NCI-H524 treated with DMSO at 0.1 percent for 48 hours (cell line): ENCODE measurements around the gene CLCN7.

Source experiments
- DNase-seq: peaks from one replicate; lab custom pipeline; 2025; lab: John Stamatoyannopoulos, UW

The CLCN7 gene, protein sequence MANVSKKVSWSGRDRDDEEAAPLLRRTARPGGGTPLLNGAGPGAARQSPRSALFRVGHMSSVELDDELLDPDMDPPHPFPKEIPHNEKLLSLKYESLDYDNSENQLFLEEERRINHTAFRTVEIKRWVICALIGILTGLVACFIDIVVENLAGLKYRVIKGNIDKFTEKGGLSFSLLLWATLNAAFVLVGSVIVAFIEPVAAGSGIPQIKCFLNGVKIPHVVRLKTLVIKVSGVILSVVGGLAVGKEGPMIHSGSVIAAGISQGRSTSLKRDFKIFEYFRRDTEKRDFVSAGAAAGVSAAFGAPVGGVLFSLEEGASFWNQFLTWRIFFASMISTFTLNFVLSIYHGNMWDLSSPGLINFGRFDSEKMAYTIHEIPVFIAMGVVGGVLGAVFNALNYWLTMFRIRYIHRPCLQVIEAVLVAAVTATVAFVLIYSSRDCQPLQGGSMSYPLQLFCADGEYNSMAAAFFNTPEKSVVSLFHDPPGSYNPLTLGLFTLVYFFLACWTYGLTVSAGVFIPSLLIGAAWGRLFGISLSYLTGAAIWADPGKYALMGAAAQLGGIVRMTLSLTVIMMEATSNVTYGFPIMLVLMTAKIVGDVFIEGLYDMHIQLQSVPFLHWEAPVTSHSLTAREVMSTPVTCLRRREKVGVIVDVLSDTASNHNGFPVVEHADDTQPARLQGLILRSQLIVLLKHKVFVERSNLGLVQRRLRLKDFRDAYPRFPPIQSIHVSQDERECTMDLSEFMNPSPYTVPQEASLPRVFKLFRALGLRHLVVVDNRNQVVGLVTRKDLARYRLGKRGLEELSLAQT

DNA sequence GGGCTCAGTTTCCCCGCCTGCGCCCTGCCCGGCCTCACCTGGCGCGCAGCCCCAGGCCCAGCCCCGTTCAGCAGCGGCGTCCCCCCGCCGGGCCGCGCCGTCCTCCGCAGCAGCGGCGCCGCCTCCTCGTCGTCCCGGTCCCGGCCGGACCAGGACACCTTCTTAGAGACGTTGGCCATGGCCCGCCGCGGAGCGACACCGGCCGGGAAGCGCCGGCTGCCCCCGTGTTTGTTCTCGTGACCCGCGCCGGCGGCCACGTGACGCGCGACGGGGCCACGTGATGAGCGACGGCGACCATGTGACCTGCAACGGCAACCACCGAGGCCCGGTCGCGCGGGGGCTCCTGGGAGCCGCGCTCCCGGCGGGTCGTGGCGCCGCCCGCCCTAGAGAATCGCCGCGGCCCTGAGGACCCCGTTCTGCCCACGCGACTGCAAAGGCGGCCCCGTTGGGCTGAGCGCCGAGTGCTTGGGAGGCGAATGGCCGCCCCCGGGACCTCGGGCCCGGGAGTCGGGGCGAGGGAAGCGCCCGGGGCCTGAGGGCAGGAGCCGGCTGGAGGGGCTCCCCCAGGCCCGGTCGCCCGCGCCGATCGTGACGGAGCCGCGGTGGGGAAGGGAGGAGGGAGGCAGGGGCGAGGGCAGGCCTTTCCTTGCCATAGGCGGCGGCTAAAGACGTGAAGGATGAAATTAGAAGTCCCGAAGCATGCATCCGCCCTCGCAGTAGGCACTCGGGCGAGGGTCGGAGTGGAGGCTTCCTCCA, at the start of gene CLCN7:
TSS of gene CLCN7 (minus strand) at position 233 of the 756 bp plus-strand sequence. CDS start at position 179, 54 bp downstream.
- peak; percentile 14 for DNase-seq

DNA sequence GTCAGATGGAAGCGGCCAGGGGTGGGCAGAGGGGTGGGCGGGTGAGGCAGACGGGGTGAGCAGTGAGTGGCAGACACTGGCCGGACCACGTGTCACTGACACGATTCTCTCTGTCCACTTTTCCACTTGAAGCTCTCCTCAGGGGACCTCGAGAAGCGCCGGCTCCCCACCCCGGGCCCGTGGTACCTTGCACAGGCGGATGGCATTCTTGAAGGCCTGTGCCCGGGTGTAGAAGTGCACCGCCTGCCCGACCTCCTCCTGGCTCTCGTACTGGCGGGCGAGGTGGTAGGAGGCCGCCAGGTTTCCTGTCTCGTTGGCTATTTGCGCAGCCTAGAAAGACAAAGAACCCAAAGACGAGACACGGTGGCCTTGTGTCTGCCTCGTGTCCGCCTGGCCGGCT, 49.5 kb upstream of the CLCN7 start:
- DNase-seq, result no peak

DNA sequence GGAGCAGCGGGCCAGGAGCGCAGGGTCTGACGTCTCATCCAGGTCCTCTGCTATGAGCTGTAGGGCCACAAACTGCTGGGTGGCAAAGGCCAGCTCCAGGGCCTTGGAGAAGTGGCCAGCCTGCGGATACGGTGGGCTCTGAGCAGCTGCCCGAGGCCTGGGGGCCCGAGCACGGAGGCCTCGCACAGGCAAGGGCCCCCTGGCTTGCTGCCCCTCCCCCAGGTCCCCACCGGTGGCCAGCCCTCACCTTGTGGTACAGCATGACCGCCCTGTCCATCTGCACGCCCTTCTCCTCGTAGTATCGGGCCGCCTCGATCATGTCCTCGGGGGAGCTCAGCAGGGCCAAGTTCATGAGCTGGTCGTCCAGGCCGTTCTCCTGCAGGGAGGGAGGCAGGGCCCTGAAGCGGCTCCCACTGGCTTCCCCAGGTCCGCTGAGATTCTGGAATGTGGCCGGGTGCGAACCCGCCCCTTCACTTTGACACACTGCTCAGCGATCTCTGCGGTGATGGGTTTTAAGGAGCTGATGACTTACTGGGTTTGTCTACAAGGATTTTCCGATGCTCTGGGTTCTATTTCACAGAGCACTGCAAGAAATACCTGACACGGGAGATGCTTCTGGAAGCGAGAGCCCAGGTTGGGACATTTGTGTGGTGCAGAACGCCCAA, 48.9 kb upstream of the CLCN7 start:
- no peak for DNase-seq

DNA sequence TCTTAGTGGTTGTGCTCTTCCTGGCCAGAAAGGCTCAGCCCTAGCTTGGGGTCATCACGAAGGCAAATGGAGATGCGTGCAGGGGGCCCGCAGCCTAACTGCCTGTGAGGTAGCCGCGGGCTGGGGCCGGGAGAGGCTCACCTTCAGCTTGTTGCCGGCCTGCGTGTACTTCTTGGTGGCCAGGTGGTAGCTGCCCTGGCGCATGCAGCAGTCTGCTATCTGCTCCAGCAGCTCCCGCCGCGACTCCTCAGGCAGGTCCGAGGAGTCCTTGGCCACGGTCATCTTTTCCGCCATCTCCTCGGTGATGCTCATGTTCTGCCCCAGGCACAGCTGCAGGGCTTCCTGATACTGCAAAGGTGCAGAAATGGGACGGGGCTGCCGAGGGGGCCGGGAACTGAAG, 45.6 kb upstream of the CLCN7 start:
- DNase-seq, result no peak

DNA sequence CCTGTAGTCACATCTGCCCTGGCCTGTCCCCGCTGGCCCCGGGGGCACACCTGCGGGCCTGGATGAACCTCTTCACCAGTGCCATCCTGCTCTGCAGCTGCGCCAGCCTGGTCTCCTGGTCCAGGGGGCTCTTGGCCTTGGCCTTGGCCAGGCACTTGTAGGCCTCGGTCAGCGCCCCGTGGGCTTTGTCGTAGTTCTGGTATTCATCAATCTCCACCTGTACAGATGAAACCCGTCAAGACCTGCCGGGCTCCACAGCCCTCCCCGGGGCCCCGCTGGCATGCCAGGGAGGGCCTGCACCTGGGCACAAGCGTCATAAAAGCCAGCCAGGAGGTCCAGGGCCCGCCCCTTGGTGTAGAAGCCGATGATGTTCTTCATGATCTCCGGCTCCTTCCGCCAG, 45.0 kb upstream of the CLCN7 start:
- DNase-seq, result no peak

DNA sequence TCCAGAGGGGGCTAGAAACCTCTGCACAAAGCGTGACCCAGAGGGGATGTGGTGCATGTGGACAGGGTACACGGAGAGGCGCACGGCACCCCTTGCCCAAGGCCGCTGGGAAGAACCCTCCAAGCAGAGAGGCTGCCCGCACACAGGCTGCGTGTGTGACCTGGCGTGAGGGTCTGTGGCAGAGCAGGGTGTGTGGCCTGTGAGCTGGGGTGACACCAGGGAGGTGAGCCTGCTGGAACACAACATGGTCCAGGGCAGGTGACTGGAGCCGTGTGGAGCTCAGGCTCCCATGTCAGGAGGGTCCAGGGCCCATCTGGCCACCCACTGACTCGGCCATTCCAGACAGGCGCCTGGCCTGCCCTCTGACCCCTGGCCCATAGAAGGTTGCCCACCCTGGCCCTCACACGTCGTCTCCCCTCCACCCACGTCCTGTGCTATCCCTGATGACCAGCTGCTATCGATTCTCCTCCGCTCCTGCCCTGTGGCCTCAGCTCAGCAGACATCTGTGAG, 43.9 kb upstream of the CLCN7 start:
- no peak for DNase-seq

DNA sequence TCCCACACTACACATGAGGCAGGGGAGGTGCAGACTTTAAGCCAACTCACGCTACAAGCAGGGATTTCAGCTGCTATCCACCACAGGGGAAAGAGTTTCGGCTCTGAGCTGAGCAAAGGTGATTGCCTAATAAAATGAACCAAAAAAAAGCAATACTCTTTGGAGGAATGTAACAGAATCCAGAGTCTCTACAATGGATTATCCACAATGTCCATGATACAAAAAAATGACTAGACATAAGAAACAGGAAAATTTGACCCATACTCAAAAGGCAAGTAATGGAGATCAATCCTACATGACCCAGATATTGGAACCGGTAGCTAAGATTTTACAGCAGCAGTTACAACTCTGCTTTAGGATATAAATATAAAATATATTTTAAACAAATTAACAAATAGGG, 39.7 kb upstream of the CLCN7 start:
- no peak for DNase-seq

DNA sequence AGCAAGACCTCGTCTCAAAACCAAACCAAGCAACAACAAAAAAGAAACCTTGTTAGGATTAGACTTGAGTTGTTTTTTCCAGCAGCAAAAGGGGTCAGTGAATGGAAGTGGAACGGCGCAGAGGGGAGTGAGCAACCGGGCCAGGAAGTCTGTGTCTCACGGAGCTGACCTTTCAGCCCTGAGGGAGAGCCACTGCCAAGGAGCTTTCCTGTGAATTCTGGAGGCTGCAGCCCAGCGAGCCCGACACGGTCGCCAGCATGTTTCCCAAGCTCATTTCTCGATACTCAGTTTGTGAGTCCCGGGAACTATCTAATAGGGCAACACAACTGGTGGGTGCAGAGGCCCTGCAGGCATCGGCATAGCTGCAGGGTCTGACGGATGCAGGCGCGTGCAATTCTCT, 37.9 kb upstream of the CLCN7 start:
- DNase-seq, result no peak

DNA sequence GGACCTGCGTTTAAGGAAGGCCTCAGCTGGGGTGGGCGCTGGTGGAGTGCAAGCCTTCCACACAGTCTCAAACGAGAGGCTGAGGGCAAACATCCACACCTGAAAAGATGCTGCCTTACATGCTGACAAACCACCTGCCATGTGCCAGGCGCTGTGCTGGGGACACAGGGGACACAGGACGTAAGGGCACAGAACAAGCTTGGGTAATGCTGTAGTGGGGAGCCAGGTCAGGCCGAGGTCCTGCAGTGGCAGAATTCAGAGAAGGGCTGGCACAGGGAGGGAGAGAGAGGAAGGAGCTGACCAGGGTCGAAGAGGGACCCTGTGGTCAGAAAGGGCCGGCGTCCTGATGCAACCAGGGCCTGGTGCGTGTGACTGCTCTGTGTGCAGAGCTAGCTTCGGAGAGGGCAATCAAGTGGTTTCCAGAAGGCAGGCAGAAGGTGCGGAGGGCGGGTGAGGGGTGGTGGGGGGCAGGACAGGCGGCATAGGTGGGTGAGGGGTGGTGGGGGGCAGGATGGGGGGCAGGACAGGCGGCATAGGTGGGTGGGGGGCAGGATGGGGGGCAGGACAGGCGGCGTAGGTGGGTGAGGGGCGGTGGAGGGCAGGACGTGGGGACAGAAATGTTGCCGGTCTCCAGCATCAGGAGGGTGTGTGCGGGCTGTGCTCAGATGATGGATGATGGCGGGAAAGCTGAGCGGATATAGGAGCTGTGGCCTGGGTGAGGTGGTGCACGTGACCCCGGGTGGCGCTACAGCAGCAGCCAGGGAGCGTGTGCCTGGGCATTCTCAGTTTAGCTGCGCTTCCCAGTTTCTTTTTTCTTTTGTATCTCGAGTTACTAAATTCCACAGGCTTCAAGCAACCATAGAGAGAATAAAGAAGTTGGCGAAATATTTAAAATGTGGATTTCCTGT, 37.1 kb upstream of the CLCN7 start:
- no peak for DNase-seq

DNA sequence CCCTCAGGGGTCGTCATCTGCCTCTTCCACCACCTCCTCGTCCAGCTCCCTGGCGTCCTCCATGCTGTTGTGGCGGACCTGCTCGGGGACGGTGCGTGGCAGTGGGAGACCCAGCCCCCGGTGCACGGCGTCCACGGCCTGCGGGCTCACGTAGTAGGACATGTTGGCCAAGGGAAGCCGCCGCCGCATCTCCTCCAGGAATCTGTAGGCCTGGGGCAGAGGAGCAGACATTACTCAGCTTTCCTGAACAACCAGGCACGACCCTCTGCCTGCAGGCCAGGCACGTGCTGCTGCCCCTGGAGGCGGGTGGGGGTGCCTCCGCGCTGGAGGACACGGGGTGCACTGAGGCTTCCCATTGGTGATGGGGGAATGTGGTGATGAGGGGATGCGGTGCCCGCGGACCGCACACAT, 36.1 kb upstream of the CLCN7 start:
- no peak for DNase-seq

DNA sequence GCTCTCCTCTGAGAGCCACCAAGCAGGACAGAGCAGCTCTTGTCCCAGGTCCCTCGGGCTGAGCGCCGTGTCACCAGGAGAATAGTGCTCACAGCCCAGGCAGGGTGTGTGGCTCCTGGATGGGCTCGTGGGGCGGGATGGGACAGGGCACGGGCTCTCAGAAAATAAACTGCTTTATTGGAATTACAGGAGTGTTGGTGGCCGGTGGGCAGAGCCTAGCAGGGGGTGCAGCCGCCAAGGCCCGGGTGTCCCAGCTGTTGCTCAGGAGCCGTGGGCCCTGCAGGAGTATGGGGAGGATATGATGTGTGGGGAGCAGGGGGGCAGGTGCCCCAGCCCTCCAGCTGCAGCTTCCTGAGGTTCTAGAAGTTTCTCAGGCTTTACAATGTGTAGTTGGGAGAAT, 35.4 kb upstream of the CLCN7 start:
- DNase-seq, result no peak

DNA sequence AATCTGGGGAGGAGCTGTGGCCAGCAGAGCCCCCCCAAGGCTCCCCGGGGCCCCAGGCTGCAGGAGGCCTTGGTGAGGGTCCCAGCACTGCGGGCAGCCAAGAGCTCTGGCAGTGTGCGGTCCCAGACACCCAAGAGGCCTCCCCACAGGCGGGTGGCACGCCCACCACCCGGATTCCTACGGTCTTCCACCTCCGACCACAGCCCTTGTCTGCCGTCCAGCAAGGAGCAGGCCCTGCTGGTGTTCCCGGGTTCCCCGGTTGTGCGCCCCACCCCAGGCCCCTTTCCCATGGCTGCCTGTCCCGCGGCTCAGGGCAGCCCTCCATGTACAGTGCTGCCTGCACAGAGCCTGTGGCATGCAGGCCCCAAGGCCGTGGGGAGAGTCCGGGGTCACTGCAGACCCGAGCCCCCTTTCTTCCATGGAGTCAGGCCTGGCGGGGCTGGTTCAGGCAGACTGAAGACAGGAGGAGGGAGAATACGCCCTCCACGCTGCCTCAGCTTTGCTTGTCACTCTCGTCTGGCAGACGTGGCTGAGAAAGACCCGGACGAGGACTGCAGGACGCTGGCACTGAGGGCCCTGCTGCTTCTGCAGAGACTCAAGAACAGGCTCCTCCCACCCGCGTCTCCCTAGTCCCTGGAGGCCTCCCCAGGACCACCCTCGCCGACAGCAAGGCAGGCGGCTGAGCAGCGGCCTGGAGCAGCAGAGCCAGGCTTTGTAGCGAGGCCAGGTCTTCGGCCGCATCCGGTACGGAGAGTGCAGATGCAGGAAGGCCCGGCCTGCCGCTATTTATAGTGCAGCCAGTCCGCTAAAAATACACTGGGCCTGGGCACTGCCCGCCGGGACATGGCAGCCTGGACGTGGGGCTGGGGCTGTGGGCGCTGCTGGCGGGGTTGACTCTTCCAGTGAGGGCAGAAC, 34.7 kb upstream of the CLCN7 start:
- no peak for DNase-seq

DNA sequence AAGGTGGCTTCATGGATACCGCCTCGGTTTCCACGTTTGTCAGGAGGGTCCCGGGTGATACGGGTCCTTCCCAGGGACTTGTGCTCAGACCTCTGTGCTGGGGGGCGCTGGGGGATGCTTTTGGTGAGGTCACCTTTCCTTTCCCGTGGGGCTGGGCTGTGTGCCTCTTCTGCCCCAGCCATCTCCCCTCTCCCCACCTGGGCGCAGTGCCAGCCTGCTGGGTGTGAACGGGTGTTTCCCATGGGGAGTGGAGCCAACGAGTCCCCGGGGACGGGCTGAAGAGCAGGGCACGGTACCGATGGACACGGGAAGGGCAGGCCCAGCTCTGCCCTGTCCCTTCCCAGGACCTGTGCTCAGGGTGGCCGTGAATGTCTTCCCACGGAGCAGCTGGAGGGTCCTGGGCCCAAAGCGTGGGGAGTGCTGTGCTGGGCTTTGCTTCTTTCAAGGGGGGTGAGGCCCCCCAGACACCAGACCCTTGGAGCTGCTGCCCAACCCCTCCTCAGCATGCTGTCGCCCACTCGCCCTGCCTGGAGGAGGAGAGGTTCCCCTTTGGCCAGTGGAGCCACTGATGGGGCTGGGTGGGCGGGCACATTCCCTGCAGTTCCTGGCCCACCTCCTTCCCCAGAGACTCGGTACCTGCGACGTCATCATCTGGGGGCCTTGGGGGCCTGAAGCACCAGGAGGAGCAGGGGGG, 33.8 kb upstream of the CLCN7 start:
- DNase-seq, result no peak

DNA sequence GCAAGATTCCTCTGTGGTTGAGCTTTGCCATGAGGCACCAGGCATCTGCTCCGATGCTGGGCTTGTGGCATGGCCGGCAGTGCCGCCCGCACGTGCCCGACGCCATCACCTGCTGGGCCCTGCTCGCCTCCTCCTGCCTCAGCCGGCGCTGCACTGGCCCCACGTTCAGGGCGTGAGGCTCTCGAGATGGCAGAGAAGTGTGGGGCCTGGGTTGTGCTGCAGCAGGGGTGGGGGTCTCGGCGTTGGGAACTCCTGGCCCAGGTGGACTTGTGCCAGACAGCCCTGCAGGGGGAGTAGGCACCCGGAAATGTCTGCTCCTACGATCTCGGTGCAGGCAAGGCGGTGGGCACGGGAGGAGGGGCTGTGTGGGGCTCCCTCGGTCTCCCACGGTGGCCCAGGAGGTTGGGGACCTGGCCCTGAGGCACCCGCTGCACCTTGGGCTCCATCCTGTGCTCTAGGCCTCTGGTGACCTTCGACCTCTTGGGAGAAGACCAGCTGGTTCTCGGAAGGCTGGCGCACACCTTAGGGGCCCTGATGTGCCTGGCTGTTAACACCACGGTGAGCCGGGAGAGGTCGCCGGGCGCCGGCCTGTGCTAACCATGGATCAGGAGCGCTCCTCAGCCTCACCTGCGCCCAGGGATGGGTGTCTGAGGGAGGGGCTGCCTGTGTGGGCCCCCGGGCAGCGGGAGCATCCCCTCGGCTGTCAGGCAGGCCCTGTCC, 31.8 kb upstream of the CLCN7 start:
- DNase-seq, result no peak

DNA sequence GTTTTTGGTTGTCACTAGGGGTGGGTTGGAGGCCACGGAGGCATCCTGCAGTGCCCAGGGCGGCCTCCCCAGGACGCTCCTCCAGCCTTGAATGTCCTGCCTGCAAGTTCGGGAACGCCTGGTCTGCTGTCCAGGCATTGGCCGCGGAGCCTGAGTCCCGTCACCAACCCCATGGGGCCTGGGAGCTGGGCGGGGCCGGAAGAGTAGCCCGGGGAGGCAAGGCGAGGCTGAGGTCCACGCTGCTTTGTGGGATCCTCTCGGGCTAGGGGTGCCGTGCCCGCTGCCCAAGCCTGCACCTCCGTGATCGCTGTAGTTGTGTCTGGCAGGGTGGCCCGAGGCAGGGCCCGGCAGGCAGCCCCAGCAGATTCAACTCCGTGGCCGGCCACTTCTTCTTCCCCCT, 31.1 kb upstream of the CLCN7 start:
- no peak for DNase-seq

DNA sequence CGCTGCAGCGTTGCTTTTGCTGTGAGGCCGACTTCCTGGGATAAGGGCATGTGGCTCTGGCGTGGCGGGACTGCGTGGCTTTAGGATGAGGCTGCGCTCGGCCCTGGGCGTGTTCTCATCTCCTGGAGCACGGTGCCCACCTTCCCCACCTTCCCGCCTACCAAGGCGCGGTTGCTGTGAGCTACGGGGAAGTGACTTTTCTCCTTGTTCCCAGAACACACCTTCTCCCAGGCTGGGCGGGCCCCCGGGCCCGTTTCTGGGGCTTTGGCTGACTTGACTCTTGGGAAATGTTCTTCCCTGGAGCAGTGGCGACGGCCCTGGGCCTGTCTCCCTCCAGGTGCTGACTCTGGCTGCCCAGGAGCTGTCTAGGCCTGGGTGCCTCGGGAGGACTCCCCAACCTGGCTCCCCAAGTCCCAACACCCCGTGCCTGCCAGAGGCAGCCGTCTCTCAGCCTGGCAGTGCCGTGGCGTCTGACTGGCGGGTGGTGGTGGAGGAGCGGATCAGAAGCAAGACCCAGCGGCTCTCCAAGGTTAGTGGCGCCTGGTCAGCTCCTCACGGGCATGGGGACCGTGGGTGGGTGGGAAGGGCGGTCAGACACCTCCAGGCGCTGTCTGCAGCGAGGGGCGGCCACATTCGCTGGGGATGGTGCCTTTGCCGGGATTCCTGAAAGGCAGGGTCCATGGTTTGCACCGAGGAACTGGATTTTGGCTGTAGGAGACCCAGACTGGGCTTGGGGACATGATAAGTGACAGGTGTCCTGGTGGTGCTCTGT, 30.4 kb upstream of the CLCN7 start:
- no peak for DNase-seq

DNA sequence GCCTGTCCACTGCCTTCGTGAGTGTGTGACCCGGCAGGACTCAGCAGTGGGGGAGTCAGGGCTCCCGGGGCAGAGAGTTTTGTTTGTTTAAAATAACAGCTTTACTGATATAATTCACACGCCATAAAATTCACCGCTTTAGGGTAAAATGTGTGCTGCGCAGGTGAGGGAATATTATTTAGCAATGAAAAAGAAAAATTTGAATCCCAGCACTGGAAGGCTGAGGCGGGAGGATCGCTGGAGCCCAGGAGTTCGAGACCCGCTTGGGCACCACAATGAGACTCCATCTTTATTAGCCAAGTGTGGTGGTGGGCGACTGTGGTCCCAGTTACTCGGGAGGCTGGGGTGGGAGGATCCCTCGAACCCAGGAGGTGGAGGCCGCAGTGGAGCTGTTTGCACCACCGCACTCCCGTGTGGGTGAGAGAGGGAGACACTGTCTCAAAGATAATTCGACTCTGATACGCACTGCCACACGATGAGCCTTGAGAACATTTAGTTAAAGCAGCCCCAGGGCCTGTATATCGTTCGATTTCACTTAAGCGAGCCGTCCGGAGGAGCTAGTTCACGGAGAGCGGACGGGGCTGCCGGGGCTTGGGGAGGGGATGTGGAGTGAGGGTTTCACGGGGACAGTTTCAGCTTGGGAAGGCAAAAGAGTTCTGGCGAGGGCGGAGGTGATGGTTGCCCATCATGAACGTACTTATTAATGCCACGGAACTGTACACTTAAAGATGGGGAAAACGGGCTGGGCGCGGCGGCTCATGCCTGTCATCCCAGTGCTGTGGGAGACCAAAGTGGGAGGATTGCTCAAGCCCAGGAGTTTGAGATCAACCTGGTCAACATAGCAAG, 28.5 kb upstream of the CLCN7 start:
- no peak for DNase-seq
